Fibroblast of skin of right quadriceps (primary cell): ENCODE measurements around the gene SRRM2.

Experiments used
- DNase-seq: peaks from one replicate; pipeline ENCODE4 v3.0.0-alpha.2; 2013

The SRRM2 gene

DNA sequence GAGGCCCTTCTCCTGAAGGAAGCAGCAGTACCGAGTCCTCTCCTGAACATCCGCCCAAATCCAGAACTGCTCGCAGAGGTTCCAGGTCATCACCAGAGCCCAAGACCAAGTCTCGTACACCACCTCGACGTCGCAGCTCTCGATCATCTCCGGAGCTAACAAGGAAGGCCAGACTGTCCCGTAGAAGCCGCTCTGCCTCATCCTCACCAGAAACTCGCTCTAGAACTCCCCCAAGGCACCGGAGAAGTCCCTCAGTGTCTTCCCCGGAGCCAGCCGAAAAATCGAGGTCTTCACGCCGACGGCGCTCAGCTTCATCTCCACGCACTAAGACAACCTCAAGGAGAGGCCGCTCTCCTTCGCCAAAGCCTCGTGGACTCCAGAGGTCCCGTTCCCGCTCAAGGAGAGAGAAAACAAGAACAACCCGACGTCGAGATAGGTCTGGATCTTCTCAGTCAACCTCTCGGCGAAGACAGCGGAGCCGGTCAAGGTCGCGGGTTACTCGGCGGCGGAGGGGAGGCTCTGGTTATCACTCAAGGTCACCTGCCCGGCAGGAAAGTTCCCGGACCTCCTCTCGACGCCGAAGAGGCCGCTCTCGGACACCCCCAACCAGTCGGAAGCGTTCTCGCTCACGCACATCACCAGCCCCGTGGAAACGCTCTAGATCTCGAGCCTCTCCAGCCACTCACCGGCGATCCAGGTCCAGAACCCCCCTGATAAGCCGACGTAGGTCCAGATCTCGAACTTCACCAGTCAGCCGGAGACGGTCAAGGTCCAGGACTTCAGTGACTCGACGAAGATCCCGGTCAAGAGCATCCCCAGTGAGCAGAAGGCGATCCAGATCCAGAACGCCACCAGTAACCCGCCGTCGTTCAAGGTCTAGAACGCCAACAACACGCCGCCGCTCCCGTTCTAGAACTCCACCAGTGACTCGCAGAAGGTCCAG, 13.3 kb downstream of the SRRM2 start:
- DNase-seq = no peak

DNA sequence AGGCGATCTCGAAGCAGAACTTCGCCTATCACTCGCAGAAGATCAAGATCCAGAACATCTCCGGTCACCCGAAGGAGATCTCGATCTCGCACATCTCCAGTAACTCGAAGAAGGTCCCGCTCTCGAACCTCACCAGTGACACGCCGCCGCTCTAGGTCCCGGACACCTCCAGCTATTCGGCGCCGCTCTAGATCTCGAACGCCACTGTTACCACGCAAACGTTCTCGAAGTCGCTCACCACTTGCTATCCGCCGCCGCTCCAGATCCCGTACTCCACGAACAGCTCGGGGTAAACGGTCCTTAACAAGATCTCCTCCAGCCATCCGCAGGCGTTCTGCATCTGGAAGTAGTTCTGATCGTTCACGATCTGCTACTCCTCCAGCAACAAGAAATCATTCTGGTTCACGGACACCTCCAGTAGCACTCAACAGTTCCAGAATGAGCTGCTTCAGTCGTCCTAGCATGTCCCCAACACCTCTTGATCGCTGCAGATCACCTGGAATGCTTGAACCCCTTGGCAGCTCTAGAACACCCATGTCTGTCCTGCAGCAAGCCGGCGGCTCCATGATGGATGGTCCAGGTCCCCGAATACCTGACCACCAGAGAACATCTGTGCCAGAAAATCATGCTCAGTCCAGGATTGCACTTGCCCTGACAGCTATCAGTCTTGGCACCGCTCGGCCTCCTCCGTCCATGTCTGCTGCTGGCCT, 14.1 kb downstream of the SRRM2 start:
- no peak for DNase-seq

DNA sequence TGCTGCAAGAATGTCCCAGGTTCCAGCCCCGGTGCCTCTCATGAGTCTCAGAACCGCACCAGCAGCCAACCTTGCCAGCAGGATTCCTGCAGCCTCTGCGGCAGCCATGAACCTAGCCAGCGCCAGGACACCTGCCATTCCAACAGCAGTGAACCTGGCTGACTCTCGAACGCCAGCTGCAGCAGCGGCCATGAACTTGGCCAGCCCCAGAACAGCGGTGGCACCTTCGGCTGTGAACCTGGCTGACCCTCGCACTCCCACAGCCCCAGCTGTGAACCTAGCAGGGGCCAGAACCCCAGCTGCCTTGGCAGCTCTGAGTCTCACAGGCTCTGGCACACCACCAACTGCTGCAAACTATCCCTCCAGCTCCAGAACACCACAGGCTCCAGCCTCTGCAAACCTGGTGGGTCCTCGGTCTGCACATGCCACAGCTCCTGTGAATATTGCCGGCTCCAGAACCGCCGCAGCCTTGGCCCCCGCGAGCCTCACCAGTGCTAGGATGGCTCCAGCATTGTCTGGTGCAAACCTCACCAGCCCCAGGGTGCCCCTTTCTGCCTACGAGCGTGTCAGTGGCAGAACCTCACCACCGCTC, 14.8 kb downstream of the SRRM2 start:
- no peak for DNase-seq

DNA sequence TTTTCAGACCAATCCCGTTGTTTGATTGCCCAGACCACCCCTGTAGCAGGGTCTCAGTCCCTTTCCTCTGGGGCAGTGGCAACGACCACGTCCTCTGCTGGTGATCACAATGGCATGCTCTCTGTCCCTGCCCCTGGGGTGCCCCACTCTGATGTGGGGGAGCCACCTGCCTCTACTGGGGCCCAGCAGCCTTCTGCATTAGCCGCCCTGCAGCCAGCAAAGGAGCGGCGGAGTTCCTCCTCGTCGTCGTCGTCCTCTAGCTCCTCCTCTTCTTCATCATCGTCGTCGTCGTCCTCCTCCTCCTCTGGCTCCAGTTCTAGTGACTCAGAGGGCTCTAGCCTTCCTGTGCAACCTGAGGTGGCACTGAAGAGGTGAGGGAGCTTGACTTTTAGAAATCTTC, 15.5 kb downstream of the SRRM2 start:
- no peak for DNase-seq

DNA sequence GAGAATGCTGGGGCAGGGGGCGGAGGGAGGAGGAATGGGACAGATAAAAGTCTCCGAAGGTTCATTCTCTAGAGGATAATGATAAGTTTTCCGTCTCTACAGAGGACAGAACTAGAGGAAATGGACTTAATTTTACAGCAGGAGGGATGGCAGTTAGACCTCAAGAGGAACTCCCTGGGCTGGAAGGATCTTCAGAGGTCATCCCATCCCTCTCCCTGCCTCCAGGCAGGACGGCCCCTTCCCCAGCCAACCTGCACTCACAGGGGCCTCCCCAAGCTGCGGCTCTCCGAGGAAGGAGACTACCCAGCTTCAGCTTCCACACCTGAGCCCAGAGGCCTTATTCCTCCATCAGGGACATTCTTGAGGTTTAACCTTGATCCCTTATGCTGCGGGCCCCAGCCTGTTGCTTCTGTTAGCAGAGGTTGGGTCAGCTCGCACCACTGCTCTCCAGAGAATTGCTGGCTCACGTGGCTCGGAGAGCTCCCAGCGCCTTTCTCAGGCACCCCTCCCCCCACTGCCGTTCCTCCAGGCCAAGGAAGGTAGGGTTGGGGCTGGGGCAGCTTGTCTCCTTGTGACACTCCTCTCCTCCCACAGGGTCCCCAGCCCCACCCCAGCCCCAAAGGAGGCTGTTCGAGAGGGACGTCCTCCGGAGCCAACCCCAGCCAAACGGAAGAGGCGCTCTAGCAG, 16.1 kb downstream of the SRRM2 start:
- DNase-seq = no peak

DNA sequence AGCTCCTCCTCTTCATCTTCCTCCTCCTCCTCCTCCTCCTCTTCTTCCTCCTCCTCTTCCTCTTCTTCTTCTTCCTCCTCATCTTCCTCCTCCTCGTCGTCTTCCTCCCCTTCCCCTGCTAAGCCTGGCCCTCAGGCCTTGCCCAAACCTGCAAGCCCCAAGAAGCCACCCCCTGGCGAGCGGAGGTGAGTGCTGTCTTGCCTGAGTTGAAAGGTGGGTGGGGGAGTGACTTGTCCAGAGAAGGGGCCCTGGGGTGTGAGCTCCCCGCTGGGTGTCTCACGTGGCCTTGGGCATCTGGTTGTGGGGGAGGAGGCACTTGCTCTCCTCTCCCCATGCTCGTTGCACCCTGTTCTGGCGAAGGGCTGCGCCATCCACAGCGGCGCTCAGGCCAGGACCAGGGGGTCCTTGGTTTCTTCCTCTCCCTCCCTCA, 16.7 kb downstream of the SRRM2 start:
- no peak for DNase-seq

DNA sequence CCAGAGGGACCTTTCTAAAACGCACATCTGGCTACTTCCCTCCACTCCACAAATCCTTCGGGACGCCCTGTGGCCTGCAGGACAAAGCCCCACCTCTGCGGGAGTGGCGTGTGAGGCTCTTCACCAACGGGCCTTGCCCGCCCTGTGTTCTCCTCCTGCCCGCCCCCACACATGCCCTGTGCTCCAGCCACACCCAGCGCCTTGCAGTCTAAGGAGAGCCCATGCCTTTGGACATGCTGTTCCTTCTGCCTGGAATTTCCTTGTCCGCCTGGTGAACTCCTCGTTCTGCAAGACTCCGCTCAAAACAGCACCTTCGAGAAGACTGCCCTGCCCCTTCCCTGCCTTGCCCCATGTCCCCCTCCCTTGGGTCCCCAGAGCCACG, 17.2 kb downstream of the SRRM2 start:
- DNase-seq = no peak

DNA sequence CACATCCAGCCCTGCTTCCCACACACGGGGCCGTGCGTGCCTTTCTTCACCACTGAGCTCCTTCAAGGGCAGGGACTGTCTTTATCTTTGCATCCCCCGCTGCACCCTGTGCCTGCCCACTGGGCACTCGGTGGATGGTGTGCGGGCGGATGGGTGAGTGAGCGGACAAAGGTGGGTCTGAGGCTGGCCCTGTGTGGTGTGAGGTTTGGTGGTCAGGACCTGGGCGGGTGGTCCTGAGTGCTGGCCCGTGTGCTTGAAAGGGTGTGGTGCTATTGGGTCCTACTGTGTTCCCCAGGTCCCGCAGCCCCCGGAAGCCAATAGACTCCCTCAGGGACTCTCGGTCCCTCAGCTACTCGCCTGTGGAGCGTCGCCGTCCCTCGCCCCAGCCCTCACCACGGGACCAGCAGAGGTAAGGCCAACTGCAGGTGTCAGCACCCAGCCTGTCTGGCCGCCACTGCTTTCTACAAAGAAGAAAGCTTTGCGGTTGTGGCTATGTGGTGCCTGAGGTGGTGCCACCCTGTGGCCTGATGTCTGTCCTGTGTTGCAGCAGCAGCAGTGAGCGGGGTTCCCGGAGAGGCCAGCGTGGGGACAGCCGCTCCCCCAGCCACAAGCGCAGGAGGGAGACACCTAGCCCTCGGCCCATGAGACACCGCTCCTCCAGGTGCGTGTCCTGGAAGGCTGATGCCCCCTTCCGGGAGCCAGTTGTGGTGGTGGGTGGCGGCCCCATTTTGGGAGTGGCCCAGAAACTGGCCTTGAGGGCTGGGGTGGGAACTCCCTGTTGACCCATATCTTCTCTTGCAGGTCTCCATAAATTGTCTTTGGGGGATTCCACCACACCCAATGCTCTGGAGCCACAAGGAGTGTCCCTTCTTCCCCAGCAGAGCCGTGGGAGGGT, 17.9 kb downstream of the SRRM2 start:
- DNase-seq = no peak

DNA sequence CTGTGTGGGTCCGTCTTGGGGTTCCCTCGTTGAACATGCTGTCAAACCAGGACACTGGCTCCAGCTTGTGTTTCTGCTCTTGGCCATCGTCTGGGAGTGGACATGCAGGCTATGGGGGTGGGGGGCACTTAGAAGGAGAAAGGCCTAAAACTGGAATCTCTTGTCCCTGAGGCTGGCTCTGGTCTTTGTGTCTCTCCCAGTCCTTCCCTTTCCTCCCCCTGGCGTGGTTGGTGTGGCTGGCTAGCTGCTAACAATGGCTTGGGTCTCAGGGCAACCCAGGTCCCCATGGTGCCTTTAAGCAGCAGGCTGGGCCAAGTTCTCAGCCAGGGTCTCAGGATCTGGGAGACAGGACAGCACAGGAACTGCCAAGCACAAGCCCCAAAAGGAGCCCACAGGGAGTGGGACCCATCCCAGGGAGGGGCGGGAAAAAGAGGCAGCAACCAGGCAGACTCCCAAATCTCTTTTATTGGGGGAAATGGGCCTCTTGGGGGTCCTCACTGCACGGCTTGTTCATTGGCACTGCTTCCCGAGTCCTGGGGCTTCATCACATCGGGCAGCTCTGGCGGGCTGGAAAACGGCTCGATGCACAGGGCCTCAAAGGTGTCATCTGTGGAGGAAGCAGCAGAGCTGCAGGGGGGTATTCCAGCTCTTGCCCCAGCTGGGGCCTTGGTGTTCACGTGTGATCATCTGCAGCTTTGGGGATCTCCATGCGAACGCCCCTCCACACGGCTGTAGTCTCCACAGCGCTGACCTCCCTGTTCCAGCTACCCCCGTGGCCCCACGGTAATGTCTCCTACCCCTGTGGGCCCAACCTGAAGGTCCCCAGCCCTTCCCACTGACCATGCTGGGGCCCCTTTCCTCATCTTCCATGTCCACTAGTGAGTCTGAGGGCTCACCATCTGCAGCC, 19.3 kb downstream of the SRRM2 start:
- DNase-seq = no peak

DNA sequence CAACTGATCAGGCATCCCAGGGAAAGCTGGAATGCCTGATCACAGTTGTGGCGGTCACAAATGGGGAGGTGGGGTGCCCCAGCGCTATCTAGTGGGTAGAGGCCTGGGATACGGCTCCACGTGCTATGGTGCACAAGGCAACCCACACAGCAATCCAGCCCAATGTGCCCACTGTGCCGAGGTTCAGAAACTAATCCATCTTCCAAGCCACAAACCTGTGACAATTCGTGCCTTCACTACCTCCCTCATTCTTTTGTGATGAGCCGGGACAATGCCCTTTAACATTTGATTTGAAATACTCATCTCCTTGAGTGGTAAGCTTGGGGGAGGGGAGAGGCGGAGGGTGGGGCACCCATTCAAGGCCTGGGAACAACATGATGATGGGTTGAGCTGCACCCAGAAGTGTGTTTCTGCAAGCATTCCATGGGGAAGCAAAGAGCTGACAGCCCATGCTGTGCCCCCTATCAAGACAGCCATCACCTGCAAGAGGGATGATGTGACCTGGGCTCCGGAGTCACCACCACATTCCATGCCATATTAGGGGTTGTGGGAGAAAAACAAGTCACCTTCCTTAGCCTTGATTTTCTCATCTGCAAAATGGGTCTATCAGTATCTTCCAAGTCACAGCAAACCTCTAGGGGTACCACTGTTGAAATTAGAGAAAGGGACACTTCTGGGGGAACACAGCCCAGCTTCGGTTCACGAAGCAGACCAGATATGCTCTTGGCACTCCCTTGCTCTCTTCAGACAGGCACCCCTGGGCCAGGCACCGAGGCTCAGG, 20.9 kb downstream of the SRRM2 start:
- DNase-seq = peak; percentile 26

DNA sequence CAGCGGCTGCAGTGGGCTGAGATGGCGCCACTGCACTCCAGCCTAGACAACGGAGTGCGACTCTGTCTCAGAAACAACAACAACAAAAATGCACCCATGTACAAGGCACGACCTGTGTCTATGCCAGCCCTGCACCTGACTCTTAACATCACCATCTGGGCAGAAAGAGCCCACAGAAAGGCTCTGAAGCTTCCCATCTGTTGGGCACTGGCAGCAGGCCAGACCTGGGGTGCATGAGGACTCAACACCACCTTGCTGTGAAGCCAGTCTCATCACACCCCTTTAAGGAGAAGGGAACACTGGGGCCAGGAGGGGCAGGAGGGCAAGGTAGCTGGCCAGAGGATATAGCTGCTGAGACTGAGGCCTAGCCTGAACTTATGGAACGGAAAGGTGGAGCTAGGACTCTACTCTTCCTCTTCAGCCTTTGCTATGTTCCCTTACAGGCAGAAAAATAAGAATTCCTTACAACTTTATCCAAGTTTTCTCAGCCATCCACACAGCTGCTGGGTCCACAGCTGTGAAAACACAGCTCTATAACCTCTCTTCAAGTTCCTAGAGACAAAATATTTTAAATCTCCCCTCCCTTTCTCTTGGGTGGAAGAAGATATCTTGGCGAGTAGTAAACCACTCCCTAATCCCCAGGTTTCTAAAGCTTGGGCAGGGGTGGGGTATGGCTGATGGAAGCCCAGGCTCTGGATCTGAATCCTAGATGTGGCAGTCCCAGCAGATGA, 21.9 kb downstream of the SRRM2 start:
- DNase-seq = no peak

DNA sequence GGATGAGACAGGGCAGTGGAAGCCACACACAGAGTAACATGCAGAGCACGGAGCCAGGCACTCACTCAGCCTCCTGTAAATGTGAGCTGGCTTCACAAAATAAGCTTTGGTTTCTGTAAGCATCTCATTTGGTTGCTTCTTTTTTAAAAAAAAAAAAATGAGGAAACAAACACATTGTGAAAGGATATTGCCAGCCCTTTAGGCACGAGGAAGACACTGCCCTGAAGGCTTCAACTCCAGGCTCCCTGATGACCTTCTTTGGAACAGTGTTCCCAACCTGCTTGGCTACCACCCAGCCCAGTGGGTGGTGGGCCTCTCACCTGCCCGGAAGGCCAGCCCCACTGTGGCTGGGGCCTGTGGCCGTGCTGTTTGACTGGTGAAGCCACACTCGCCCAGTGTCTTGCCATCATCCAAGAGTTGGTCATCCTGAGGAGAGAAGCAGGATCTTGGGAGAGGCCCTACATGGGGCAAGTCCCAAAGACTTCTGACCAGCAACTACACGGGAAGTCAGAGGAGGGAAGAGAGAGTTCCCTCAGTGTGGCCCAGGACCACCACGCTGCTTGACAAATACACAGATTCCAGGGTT, 22.8 kb downstream of the SRRM2 start:
- no peak for DNase-seq

DNA sequence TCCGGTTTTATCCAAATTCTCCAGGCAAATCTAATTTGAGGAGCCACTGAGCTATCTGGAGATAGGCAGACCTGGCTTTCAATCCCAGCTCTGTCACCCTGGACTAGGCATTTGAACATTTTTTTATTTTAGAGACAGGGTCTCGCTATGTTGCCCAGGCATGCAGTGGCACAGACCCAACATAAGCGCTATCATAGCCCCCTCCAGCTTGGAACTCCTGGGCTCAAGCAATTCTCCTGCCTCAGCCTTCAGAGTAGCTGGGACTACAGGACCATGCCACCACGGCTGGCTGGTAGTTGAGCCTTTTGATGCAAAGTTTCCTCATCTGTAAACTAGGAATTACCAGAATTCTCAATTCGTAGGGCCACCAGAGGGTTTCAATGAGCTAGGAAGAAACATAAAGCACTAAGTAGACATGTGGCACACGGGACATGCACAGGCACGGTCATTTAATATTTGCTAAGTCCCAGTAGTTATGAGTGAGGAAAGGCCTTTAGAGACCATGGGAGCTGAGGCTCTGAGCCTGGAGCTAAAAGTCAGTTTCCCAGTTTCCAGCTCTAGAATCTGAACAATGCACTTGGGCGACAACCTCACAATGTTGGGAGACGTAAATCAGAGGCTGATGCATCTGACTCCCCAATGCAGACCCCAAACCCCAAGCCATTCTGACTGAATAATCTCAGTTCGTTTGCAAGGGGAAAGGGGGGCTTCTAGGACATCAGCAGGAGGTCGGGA, 23.5 kb downstream of the SRRM2 start:
- no peak for DNase-seq

DNA sequence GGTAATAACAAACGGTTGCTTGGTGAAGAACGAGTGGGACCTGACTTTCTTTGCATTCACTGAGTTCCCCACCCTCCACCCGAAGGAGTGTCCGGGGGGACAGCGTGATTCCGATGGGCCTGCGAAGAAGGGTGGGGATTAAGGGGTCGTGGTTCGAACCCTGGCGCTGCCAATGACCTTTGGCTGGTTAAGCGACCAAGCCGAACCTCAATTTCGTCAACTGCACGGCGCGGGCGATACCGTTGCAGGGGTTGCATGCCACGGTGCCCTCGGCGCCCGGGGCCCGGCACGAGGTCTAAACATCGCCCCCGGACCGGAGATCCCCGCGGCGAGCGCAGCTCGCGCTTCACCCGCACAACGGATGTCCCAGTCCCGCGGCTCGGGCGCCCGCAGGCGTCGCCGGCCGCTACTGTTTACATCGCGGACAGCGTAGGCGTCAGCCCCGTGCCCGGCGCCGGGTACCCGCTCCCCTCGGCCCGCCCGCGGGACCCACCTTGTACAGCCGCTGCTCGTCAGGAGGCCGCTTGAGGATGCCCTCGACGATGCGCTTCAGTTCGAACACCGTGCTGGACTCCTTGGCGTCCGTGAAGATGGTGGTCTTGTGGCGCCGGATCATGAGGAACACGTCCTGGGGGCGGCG, 24.2 kb downstream of the SRRM2 start:
- DNase-seq = no peak

DNA sequence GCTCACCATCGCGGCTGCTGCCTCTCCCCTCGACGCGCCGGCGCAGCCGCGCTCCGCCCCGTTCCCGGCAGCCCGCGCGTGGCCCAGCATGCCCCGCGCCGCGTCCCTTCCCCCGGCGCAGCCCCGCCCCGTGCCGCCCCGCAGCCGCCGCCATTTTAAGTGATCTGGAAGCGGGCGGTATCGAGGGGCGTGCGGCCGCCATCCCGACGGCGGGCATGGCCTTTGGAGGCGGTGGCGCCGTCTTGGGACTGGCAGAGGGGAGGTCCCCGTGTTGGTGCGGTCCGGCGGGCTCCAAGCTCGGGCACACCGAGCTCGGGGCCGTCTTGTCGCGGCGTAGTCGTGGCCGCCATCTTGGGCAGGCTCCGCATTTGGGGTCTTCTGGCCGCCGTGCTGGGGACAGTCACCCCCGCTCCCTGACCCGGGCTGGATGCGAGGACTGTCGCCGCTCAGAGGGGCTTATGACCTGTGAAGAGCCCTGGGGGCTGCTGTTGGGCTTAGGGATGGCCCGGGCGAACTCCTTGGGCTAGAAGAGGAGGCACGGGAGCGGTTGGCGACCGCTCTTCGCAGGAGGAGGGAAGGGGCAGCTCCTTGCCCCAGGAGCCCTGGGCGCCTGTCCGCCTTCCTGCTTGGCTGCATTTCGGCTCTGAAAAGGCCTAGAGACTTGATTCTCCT, 24.9 kb downstream of the SRRM2 start, which contains the start of gene ELOB:
Gene ELOB, minus strand, starts transcription at position 50 of the 672 bp plus-strand sequence. Its CDS starts 41 bp downstream, at position 9.
- DNase-seq = peak; percentile 83

DNA sequence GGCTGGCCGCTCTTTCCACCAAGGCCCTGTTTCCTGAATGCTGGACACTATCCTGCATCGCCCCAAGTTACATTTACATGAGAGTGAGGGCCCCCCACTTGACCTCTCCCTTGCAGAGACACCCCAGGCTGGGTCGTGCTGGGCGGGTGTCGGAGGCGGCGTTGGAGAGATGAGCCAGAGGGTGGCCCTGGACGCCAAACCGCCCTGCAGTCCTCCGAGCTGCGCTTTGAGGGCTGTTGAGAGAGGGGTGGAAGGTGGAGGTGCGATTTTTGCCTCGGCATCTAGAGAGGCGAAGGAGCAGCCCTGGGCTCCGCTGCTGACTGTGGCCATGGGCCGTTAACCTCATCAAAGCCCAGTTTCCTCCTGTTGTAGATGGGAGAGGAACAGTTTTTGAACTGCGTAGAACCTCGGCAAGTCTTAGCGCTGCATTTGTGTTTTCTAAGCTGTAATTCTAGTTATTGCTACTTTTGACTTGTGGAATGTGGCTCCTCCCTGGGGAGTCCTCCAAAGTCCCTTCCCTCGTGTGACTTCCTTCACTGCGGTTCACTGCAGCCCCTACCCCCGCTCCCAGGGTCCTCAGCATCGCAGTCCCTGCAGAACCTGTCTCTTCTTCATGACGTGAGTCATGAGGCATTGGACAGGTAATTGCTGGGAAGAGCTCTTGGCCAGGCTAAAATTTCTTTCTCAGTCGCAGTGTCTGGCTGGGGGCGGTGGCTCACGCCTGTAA, 25.6 kb downstream of the SRRM2 start:
- DNase-seq = no peak

DNA sequence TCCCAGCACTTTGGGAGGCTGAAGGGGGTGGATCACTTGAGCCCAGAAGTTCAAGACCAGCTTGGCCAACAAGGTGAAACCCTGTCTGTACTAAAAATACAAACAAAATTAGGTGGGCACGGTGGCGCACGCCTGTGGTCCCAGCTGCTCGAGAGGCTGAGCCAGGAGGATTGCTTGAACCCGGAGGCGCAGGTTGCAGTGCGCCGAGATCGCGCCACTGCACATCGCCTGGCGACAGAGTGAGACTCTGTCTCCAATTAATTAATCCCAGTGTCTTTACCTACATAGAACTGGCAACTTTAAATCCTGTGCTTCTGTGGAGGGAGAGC, 26.2 kb downstream of the SRRM2 start:
- no peak for DNase-seq
